ENCODE results near the gene KLRC3.

DNA sequence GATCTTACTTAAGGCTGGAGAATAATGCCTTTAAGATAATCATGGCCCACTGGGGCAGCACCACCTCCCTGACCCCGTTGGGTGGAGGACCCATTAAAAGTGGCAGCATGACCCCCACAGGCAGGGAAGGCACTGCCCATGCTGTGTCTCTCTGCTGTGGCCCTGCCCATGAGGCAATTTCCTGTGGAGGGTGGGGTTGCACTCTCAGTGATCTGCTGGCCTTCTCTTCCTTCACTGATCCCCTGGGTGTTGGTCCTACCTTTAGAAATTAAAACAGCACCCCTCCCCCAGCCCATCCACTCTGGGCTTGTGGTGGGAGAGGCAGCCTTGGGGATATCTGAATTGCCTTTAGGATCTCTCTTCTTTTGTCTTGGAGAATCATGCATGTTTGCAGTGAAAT, 47.8 kb downstream of the KLRC3 start:
- TF ChIP-seq, protein P1, sequence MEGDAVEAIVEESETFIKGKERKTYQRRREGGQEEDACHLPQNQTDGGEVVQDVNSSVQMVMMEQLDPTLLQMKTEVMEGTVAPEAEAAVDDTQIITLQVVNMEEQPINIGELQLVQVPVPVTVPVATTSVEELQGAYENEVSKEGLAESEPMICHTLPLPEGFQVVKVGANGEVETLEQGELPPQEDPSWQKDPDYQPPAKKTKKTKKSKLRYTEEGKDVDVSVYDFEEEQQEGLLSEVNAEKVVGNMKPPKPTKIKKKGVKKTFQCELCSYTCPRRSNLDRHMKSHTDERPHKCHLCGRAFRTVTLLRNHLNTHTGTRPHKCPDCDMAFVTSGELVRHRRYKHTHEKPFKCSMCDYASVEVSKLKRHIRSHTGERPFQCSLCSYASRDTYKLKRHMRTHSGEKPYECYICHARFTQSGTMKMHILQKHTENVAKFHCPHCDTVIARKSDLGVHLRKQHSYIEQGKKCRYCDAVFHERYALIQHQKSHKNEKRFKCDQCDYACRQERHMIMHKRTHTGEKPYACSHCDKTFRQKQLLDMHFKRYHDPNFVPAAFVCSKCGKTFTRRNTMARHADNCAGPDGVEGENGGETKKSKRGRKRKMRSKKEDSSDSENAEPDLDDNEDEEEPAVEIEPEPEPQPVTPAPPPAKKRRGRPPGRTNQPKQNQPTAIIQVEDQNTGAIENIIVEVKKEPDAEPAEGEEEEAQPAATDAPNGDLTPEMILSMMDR (IDR thresholded peaks at IDR 0.05) = no peak
- TF ChIP-seq ZFX (IDR thresholded peaks at IDR 0.05; ENCODE audit: borderline replicate concordance) = no peak

All from 22Rv1 (cell line).